ENCODE data around the gene UIMC1. TPM values are rescaled to one million over a fixed set of nuclear protein-coding genes. Genes with fewer than 3 reads are reported as not detected.

The UIMC1 gene
- total RNA-seq, 1 experiment from 2014 or later, result 53.0 TPM

GRCh38 chr5:176948458-176948857 lies 58.1 kb downstream of the UIMC1 start:
- no peaks in the 10 kb centered on the region for H3K23me2 ChIP-seq (ENCODE audit: insufficient read length, low read depth, low read length, poor library complexity, severe bottlenecking)
- no peak overlapping the region for H3K56ac ChIP-seq (ENCODE audit: insufficient read length, low read depth, low read length)
- H3T11ph ChIP-seq (ENCODE audit: low read length), result no peak overlapping the region
- no peaks in the 10 kb centered on the region for H3K27me3 ChIP-seq (ENCODE audit: insufficient read depth, low read length)
- Mint-ChIP-seq H3K27me3 (ENCODE audit: low read depth) (no peaks in the 10 kb centered on the region), H3K36me3 (ENCODE audit: insufficient read depth in 1 of 3, low read depth in 3 of 3) (peaks cover 21 to 59% (median 56%) of the 10 kb centered on the region in 3 experiments; a peak in 6 of 7 replicates), H3K4me3 (no peak overlapping the region), H3K27ac (peak overlapping the region in 1 of 3 experiments; percentile 42; a peak in 3 of 7 replicates), H3K9me3 (no peaks in the 10 kb centered on the region), H3K4me1 (peaks cover 47 to 53% of the 10 kb centered on the region in 2 experiments)
- no peak overlapping the region for H2AK5ac ChIP-seq (ENCODE audit: insufficient read length, low read length)
- H2AFZ ChIP-seq (ENCODE audit: low read length), result no peak overlapping the region
- H3K4me1 ChIP-seq (ENCODE audit: insufficient read depth, low read length), result peaks cover 7% of the 10 kb centered on the region; the same call in 1 of the 2 replicates
- H3K4me2 ChIP-seq (ENCODE audit: insufficient read depth, insufficient read length, low read length), result no peak overlapping the region
- no peak overlapping the region for H3K18ac ChIP-seq (ENCODE audit: insufficient read length, low read depth, low read length)
- H4K5ac ChIP-seq (ENCODE audit: insufficient read length, low read depth, low read length), result no peak overlapping the region
- H3K9ac ChIP-seq (ENCODE audit: extremely low read depth, insufficient read length, low read length), result no peak overlapping the region
- H4K91ac ChIP-seq (ENCODE audit: insufficient read length, low read depth, low read length), result no peak overlapping the region
- no peak overlapping the region for H2BK20ac ChIP-seq (ENCODE audit: low read depth, low read length, poor library complexity, severe bottlenecking)
- no peak for TF ChIP-seq CTCF (conservative IDR thresholded peaks at IDR 0.05)
- H4K20me1 ChIP-seq (ENCODE audit: control insufficient read depth, insufficient read depth, insufficient read length), result no peaks in the 10 kb centered on the region
- no peak overlapping the region for H2BK120ac ChIP-seq (ENCODE audit: low read depth, low read length, poor library complexity, severe bottlenecking)
- H2BK5ac ChIP-seq (ENCODE audit: insufficient read length, low read length), result no peak overlapping the region
- H3K79me1 ChIP-seq (ENCODE audit: insufficient read depth, low read depth, low read length, poor library complexity, severe bottlenecking), result no peaks in the 10 kb centered on the region
- no peak overlapping the region for H3K4ac ChIP-seq (ENCODE audit: low read depth, low read length)
- no peak overlapping the region for H3K14ac ChIP-seq (ENCODE audit: insufficient read depth, low read length)
- H3K27ac ChIP-seq (ENCODE audit: insufficient read length, low read depth, low read length), result no peak overlapping the region
- no peak overlapping the region for H2BK15ac ChIP-seq (ENCODE audit: low read depth, low read length)
- H4K8ac ChIP-seq (replicated peaks; ENCODE audit: insufficient read length, low read depth, low read length), result no peak overlapping the region
- H3K79me2 ChIP-seq (ENCODE audit: insufficient read depth, low read length), result no peaks in the 10 kb centered on the region
- WGBS (ENCODE audit: extremely low coverage, insufficient read length, low lambda C conversion rate), result no CpG with 5 or more reads among the region's 1 CpG
- H3K23ac ChIP-seq (ENCODE audit: insufficient read length, low read depth, low read length), result no peak overlapping the region
- H3K9me3 ChIP-seq (ENCODE audit: control insufficient read depth, low read depth, low read length), result no peaks in the 10 kb centered on the region
- no peak for DNase-seq
- no peak overlapping the region for H2BK12ac ChIP-seq (ENCODE audit: insufficient read length, low read depth, low read length)

Data from H9 (cell line).